ENCODE data around the gene VPS11. TPM values are rescaled to one million over a fixed set of nuclear protein-coding genes. Genes with fewer than 3 reads are reported as not detected.

Gene VPS11
- total and polyA plus RNA-seq, 2 donors from 2014 or later, result 40.0 to 40.8 TPM

- TF ChIP-seq CTCF (IDR thresholded peaks at IDR 0.05; ENCODE audit: borderline replicate concordance, extremely low read depth, insufficient read depth), result no peak
- DNase-seq, result peak in 1 of 5 donors; percentile 36
- no peak overlapping the region for H3K27ac ChIP-seq (ENCODE audit: low read depth in 2 of 2, low read length in 2 of 2)
- H3K36me3 ChIP-seq (ENCODE audit: control insufficient read depth in 2 of 3, insufficient read depth in 3 of 3, low read length in 3 of 3), result peaks cover 0 to under 1% (median 0%) of the 10 kb centered on the region in 3 donors
- no peak overlapping the region for H3K9ac ChIP-seq (ENCODE audit: low read length in 3 of 3)
- H3K4me1 ChIP-seq (ENCODE audit: control insufficient read depth in 2 of 3, insufficient read depth in 2 of 3, low read depth in 1 of 3, low read length in 3 of 3), result peaks cover 6 to 31% (median 26%) of the 10 kb centered on the region in 3 donors
- FAIRE-seq, result no peak
- H3K27me3 ChIP-seq (ENCODE audit: control insufficient read depth, insufficient read depth, low read length), result no peaks in the 10 kb centered on the region
- no peak overlapping the region for H3K4me3 ChIP-seq (ENCODE audit: low read length in 3 of 3)
- intact Hi-C loops (cut with DNase I), result no loop called here
- no peaks in the 10 kb centered on the region for H3K9me3 ChIP-seq (ENCODE audit: control insufficient read depth in 2 of 3, insufficient read depth in 1 of 3, low read length in 3 of 3)
Measured at GRCh38 chr11:119103793-119104192, 36.2 kb downstream of the VPS11 start.

GRCh38 chr11:119106564-119107537 is 39.2 kb downstream of the VPS11 start, which contains the start of gene C2CD2L:
C2CD2L (plus strand) TSS chr11:119107344; CDS start chr11:119107742, 398 bp downstream.
- Histone ChIP-seq H3K36me3 (ENCODE audit: control insufficient read depth in 2 of 3, insufficient read depth in 3 of 3, low read length in 3 of 3) (peaks cover 0 to 7% (median 7%) of the 10 kb centered on the region in 3 donors), H3K27me3 (ENCODE audit: control insufficient read depth, insufficient read depth, low read length) (no peaks in the 10 kb centered on the region), H3K4me3 (ENCODE audit: low read length in 3 of 3) (peak within 1 kb of the TSS; percentile 78 to 83 (median 83)), H3K9ac (ENCODE audit: low read length in 3 of 3) (peak within 1 kb of the TSS; percentile 58 to 70 (median 60)), H3K9me3 (ENCODE audit: control insufficient read depth in 2 of 3, insufficient read depth in 1 of 3, low read length in 3 of 3) (no peaks in the 10 kb centered on the region), H3K27ac (ENCODE audit: low read depth in 2 of 2, low read length in 2 of 2) (peak within 1 kb of the TSS; percentile 23 to 49), H3K4me1 (ENCODE audit: control insufficient read depth in 2 of 3, insufficient read depth in 2 of 3, low read depth in 1 of 3, low read length in 3 of 3) (peaks cover 6 to 39% (median 23%) of the 10 kb centered on the region in 3 donors)
- no peak for FAIRE-seq
- intact Hi-C loops (cut with DNase I), result no loop called here
- TF ChIP-seq CTCF (IDR thresholded peaks at IDR 0.05; ENCODE audit: borderline replicate concordance, extremely low read depth, insufficient read depth), result no peak
- peak; percentile 90 to 96 (median 94) for DNase-seq

GRCh38 chr11:119107538-119108145 is 40.0 kb downstream of the VPS11 start:
- no peak for TF ChIP-seq CTCF (IDR thresholded peaks at IDR 0.05; ENCODE audit: borderline replicate concordance, extremely low read depth, insufficient read depth)
- Histone ChIP-seq H3K9me3 (ENCODE audit: control insufficient read depth in 2 of 3, insufficient read depth in 1 of 3, low read length in 3 of 3) (no peaks in the 10 kb centered on the region), H3K27me3 (ENCODE audit: control insufficient read depth, insufficient read depth, low read length) (no peaks in the 10 kb centered on the region), H3K4me1 (ENCODE audit: control insufficient read depth in 2 of 3, insufficient read depth in 2 of 3, low read depth in 1 of 3, low read length in 3 of 3) (peaks cover 6 to 37% (median 23%) of the 10 kb centered on the region in 3 donors), H3K4me3 (ENCODE audit: low read length in 3 of 3) (peak overlapping the region; percentile 59 to 83 (median 83)), H3K36me3 (ENCODE audit: control insufficient read depth in 2 of 3, insufficient read depth in 3 of 3, low read length in 3 of 3) (peaks cover 0 to 15% (median 7%) of the 10 kb centered on the region in 3 donors), H3K27ac (ENCODE audit: low read depth in 2 of 2, low read length in 2 of 2) (peak overlapping the region; percentile 23 to 49), H3K9ac (ENCODE audit: low read length in 3 of 3) (peak overlapping the region; percentile 28 to 41 (median 34))
- FAIRE-seq, result no peak
- DNase-seq, result no peak
- intact Hi-C loops (cut with DNase I), result no loop called here

Measured in kidney (tissue), 14 donors.